ENCODE results near the gene SLIT3. TPM values are rescaled to one million over a fixed set of nuclear protein-coding genes. Genes with fewer than 3 reads are reported as not detected.

The SLIT3 gene
- total and polyA plus RNA-seq, 10 of the 15 experiments (the other 5 are each of a cell fraction or from before 2014, with no cell fraction given): 0.05 TPM; not detected in 9

- TF ChIP-seq, protein P1, sequence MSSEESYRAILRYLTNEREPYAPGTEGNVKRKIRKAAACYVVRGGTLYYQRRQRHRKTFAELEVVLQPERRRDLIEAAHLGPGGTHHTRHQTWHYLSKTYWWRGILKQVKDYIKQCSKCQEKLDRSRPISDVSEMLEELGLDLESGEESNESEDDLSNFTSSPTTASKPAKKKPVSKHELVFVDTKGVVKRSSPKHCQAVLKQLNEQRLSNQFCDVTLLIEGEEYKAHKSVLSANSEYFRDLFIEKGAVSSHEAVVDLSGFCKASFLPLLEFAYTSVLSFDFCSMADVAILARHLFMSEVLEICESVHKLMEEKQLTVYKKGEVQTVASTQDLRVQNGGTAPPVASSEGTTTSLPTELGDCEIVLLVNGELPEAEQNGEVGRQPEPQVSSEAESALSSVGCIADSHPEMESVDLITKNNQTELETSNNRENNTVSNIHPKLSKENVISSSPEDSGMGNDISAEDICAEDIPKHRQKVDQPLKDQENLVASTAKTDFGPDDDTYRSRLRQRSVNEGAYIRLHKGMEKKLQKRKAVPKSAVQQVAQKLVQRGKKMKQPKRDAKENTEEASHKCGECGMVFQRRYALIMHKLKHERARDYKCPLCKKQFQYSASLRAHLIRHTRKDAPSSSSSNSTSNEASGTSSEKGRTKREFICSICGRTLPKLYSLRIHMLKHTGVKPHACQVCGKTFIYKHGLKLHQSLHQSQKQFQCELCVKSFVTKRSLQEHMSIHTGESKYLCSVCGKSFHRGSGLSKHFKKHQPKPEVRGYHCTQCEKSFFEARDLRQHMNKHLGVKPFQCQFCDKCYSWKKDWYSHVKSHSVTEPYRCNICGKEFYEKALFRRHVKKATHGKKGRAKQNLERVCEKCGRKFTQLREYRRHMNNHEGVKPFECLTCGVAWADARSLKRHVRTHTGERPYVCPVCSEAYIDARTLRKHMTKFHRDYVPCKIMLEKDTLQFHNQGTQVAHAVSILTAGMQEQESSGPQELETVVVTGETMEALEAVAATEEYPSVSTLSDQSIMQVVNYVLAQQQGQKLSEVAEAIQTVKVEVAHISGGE (CRISPR knock-in tag; IDR thresholded peaks at IDR 0.05): no peak
- TF ChIP-seq POLR2AphosphoS5 (IDR thresholded peaks at IDR 0.05; ENCODE audit: low read length): no peak
- no peak for TF ChIP-seq JUNB (IDR thresholded peaks at IDR 0.05)
- no peak for TF ChIP-seq NFIC (IDR thresholded peaks at IDR 0.05; ENCODE audit: low read depth, low read length)
- TF ChIP-seq MYC (IDR thresholded peaks at IDR 0.05; ENCODE audit: insufficient read depth, insufficient read length, insufficient replicate concordance, low read length, severe bottlenecking): no peak
- TF ChIP-seq NR2C1 (IDR thresholded peaks at IDR 0.05): no peak
Observed at GRCh38 chr5:169027501-169028061, 273.4 kb downstream of the SLIT3 start (continued).

DNA sequence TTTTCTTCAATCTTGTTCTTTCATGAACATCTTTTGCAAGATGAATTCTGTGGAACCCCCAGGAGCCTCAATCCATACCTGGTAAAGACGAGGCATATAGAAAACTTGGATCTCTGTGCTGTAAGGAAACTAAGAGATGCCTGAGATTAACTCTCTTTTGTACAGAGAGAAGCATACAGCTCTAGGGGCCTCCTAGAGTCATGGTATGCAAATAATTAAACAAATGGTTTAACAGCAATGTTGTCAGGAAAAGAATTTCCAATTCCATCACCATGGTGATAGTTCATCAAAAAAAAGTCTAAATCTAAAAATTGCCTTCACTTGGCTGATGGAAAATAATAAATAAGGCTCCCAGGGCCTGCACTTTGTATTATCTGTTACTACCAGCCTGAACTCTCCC is 275.4 kb downstream of the SLIT3 start:
- no peaks in the 10 kb centered on the region for H3K4me1 ChIP-seq (ENCODE audit: control insufficient read depth, insufficient read depth, low read length)
- in situ Hi-C loops (cut with MboI): no loop called here
- DNase-seq (ENCODE audit: low read depth, low spot score): no peak
- peaks cover 0 to 3% of the 10 kb centered on the region in 2 experiments for H3K27me3 ChIP-seq (replicated peaks in 1 of 2; ENCODE audit: control insufficient read depth in 2 of 2, insufficient read depth in 2 of 2, low read length in 1 of 2)
- ATAC-seq: no peak
- no peaks in the 10 kb centered on the region for H4K20me1 ChIP-seq (ENCODE audit: control insufficient read depth, insufficient read depth)
- H3K9me3 ChIP-seq (replicated peaks; ENCODE audit: control insufficient read depth, insufficient read depth, low read length): no peaks in the 10 kb centered on the region
- FAIRE-seq: no peak
- POLR2A ChIA-PET: no interaction called here
- H3K36me3 ChIP-seq (ENCODE audit: control insufficient read depth in 2 of 2, insufficient read depth in 2 of 2, low read length in 1 of 2): no peaks in the 10 kb centered on the region
- 0% methylated on average over 1 of the region's 1 CpG for WGBS (ENCODE audit: insufficient coverage, insufficient replicate concordance, low lambda C conversion rate, missing lambda C conversion rate)
- no peak overlapping the region for H3K27ac ChIP-seq (ENCODE audit: control insufficient read depth, insufficient read depth)
- no TSS peak for BruUV-seq (replicated peaks)
- H3K9ac ChIP-seq (ENCODE audit: control insufficient read depth, insufficient read depth, low read length): no peak overlapping the region
- no peak overlapping the region for H3K4me2 ChIP-seq (ENCODE audit: control insufficient read depth, insufficient read depth)
- SMC1A ChIA-PET (ENCODE audit: uncharacterized antibody, unreplicated experiment): no interaction called here
- H2AFZ ChIP-seq (ENCODE audit: control insufficient read depth, low read depth, low read length): no peak overlapping the region
- H3K4me3 ChIP-seq: no peak overlapping the region
- RAD21 ChIA-PET (ENCODE audit: unreplicated experiment): no interaction called here
- H3K79me2 ChIP-seq (ENCODE audit: control insufficient read depth, insufficient read depth, low read length): no peaks in the 10 kb centered on the region
- intact Hi-C loops (cut with micrococcal nuclease; ENCODE audit: unreplicated experiment): no loop called here
- CTCF ChIA-PET: no interaction called here
- no peak for TF ChIP-seq MXI1 (IDR thresholded peaks at IDR 0.05; ENCODE audit: low read depth, low read length)
- no peak for TF ChIP-seq CREM (IDR thresholded peaks at IDR 0.05; ENCODE audit: low read depth)
- TF ChIP-seq, protein P2, sequence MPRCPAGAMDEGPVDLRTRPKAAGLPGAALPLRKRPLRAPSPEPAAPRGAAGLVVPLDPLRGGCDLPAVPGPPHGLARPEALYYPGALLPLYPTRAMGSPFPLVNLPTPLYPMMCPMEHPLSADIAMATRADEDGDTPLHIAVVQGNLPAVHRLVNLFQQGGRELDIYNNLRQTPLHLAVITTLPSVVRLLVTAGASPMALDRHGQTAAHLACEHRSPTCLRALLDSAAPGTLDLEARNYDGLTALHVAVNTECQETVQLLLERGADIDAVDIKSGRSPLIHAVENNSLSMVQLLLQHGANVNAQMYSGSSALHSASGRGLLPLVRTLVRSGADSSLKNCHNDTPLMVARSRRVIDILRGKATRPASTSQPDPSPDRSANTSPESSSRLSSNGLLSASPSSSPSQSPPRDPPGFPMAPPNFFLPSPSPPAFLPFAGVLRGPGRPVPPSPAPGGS (IDR thresholded peaks at IDR 0.05; ENCODE audit: borderline replicate concordance, insufficient read depth, low read depth, low read length, poor library complexity, severe bottlenecking): no peak
- no peak for TF ChIP-seq PRDM15 (CRISPR knock-in tag; IDR thresholded peaks at IDR 0.05)
